CD14-positive monocyte (primary cell): ENCODE data around the gene RNU6-9. TPM values are rescaled to one million over a fixed set of nuclear protein-coding genes. Genes with fewer than 3 reads are reported as not detected.

ENCODE experiments used
- DNase-seq, 3 donors: peaks; one replicate each; pipeline ENCODE4 v3.0.0-alpha.2; 2011 to 2022
- H2AFZ ChIP-seq: 2 replicates; pipeline ENCODE4 v1.6.0; 2012; ENCODE audit warnings: mild to moderate bottlenecking, low read depth, low read length, inconsistent platforms; ENCODE audit not compliant: insufficient read depth, poor library complexity, severe bottlenecking
- H3K27ac ChIP-seq, 2 donors: 1 replicate in 1 of 2; 2 replicates in 1 of 2; pipeline ENCODE4 v1.5.1; 2012 to 2013; ENCODE audit warnings: low read length in 2 of 2, control low read depth in 1 of 2, inconsistent platforms in 1 of 2, low read depth in 1 of 2, mild to moderate bottlenecking in 1 of 2
- H3K27me3 ChIP-seq, 2 donors: one replicate each; pipeline versions ENCODE4 v1.6.0 to v1.6.1; 2011 to 2013; ENCODE audit warnings: low read length in 2 of 2; ENCODE audit not compliant: control insufficient read depth in 2 of 2, insufficient read depth in 2 of 2
- H3K36me3 ChIP-seq, 2 donors: replicated peaks in 1 of 2; 1 replicate in 1 of 2; 2 replicates in 1 of 2; pipeline versions ENCODE4 v1.5.1 to v1.6.1; 2012 to 2013; ENCODE audit warnings: low read length in 2 of 2, control low read depth in 1 of 2, inconsistent platforms in 1 of 2, mild to moderate bottlenecking in 1 of 2; ENCODE audit not compliant: insufficient read depth in 2 of 2, control insufficient read depth in 1 of 2
- H3K4me1 ChIP-seq, 2 donors: 1 replicate in 1 of 2; 2 replicates in 1 of 2; pipeline versions ENCODE4 v1.5.1 to v1.6.1; 2012 to 2013; ENCODE audit warnings: low read length in 2 of 2, control low read depth in 1 of 2, inconsistent platforms in 1 of 2, mild to moderate bottlenecking in 1 of 2, moderate library complexity in 1 of 2; ENCODE audit not compliant: insufficient read depth in 2 of 2, control insufficient read depth in 1 of 2
- H3K4me2 ChIP-seq: replicated peaks from 2 replicates; pipeline ENCODE3; 2012; ENCODE audit warnings: low read length, moderate library complexity, mild to moderate bottlenecking; ENCODE audit not compliant: poor library complexity, severe bottlenecking; ENCODE audit errors: extremely low read depth
- H3K4me3 ChIP-seq, 3 experiments: fragments of 200-600 bp in 1 of 3; sonication (generic) in 1 of 3; replicated peaks in 1 of 3; 1 replicate in 2 of 3; 2 replicates in 1 of 3; pipeline ENCODE4 v1.5.1; 2011 to 2013; ENCODE audit warnings: low read length in 3 of 3, mild to moderate bottlenecking in 3 of 3, control low read depth in 2 of 3, low read depth in 2 of 3, inconsistent platforms in 1 of 3, moderate library complexity in 1 of 3
- H3K79me2 ChIP-seq: 2 replicates; pipeline ENCODE4 v1.6.0; 2012; ENCODE audit warnings: mild to moderate bottlenecking, control low read depth, inconsistent platforms, low read length, moderate library complexity; ENCODE audit not compliant: insufficient read depth
- H3K9ac ChIP-seq: 2 replicates; pipeline ENCODE4 v1.6.0; 2017; ENCODE audit warnings: low read length, mild to moderate bottlenecking; ENCODE audit not compliant: insufficient read depth, poor library complexity, severe bottlenecking
- H3K9me3 ChIP-seq, 2 donors: replicated peaks in 1 of 2; 1 replicate in 1 of 2; 2 replicates in 1 of 2; pipeline versions ENCODE4 v1.5.1 to v1.6.1; 2012 to 2013; ENCODE audit warnings: low read length in 2 of 2, control low read depth in 1 of 2; ENCODE audit not compliant: control insufficient read depth in 1 of 2, insufficient read depth in 1 of 2
- H4K20me1 ChIP-seq: 2 replicates; pipeline ENCODE4 v1.6.0; 2012; ENCODE audit warnings: mild to moderate bottlenecking, low read length, control low read depth, moderate library complexity; ENCODE audit not compliant: insufficient read depth
- H3K27ac Mint-ChIP-seq, 7 donors: one replicate each; pipeline ENCODE4 v1.8.0; 2020; ENCODE audit warnings: mild to moderate bottlenecking in 7 of 7, mixed read lengths in 7 of 7, moderate library complexity in 6 of 7, inconsistent platforms in 2 of 7
- H3K27me3 Mint-ChIP-seq, 3 donors: one replicate each; pipeline ENCODE4 v1.8.0; 2021 to 2022; ENCODE audit warnings: low read depth in 3 of 3, mild to moderate bottlenecking in 3 of 3, mixed read lengths in 3 of 3, moderate library complexity in 3 of 3, inconsistent platforms in 1 of 3
- H3K36me3 Mint-ChIP-seq, 2 donors: one replicate each; pipeline ENCODE4 v1.8.0; 2020; ENCODE audit warnings: mixed read lengths in 2 of 2, inconsistent platforms in 1 of 2, mild to moderate bottlenecking in 1 of 2
- H3K4me1 Mint-ChIP-seq: one replicate; pipeline ENCODE4 v1.8.0; 2020; ENCODE audit warnings: mild to moderate bottlenecking, mixed read lengths
- H3K4me3 Mint-ChIP-seq, 2 donors: one replicate each; pipeline ENCODE4 v1.8.0; 2020; ENCODE audit warnings: mild to moderate bottlenecking in 2 of 2, mixed read lengths in 2 of 2, moderate library complexity in 1 of 2
- H3K9me3 Mint-ChIP-seq, 7 donors: one replicate each; pipeline ENCODE4 v1.8.0; 2020 to 2022; ENCODE audit warnings: mixed read lengths in 7 of 7, mild to moderate bottlenecking in 6 of 7, moderate library complexity in 6 of 7, inconsistent platforms in 2 of 7
- CTCF ChIP-seq: fragments of 200-600 bp; IDR thresholded peaks from one replicate; pipeline ENCODE4 v1.8.0; 2022; ENCODE audit warnings: antibody characterized with exemption, mild to moderate bottlenecking
- WGBS: methylation state at CpG from one replicate; pipeline ENCODE4 v1.1.5; 2013; ENCODE audit warnings: missing lambda C conversion rate; ENCODE audit not compliant: insufficient coverage; 5-methylcytosine and 5-hydroxymethylcytosine counted together
- intact Hi-C, 2 donors: fragments of 100-400 bp; cut with micrococcal nuclease; formaldehyde crosslinking; loops; one replicate each; pipeline versions ENCODE4 v1.15.0 to v1.15.1; 2023
- polyA plus RNA-seq, 3 donors: library from polyadenylated mRNA; depleted of rRNA in 1 of 3; unstranded in 2 of 3; stranded (reverse) in 1 of 3; fragments of 300-500 nt in 2 of 3; fragments of >200 nt in 1 of 3; fragmentation: Illumina TruSeq in 2 of 3; gene quantifications; 1 replicate in 2 of 3; 2 replicates in 1 of 3; pipeline ENCODE4 v1.2.3, GENCODE V29; 2012 to 2021

Gene RNU6-9
- polyA plus RNA-seq, 3 donors, result not detected

GRCh38 chr19:939439-939838 lies 46.2 kb downstream of the RNU6-9 start:
- H3K27ac Mint-ChIP-seq, result peak overlapping the region in 4 of 7 donors; percentile 30 to 78 (median 70)
- DNase-seq, result no peak
- H3K36me3 Mint-ChIP-seq, result peaks cover 31 to 59% of the 10 kb centered on the region in 2 donors
- no peak overlapping the region for H3K27ac ChIP-seq
- no peak overlapping the region for H3K4me2 ChIP-seq
- peaks cover 47% of the 10 kb centered on the region for H3K4me1 Mint-ChIP-seq
- WGBS, result 95% methylated on average over 17 of the region's 22 CpGs
- no peaks in the 10 kb centered on the region for H3K27me3 ChIP-seq
- peaks cover 34 to 51% of the 10 kb centered on the region in 2 donors for H3K4me1 ChIP-seq
- H3K4me3 Mint-ChIP-seq, result no peak overlapping the region
- no peak for TF ChIP-seq CTCF
- H3K9me3 ChIP-seq, result no peaks in the 10 kb centered on the region
- H3K36me3 ChIP-seq, result peaks cover 13 to 50% of the 10 kb centered on the region in 2 donors
- peaks cover 100% of the 10 kb centered on the region for H3K79me2 ChIP-seq
- intact Hi-C loops, result no loop called here
- no peak overlapping the region for H2AFZ ChIP-seq
- no peak overlapping the region for H3K9ac ChIP-seq
- H4K20me1 ChIP-seq, result peaks cover 100% of the 10 kb centered on the region
- peaks cover 0 to 2% (median 0%) of the 10 kb centered on the region in 7 donors for H3K9me3 Mint-ChIP-seq
- peaks cover 0 to 1% (median 0%) of the 10 kb centered on the region in 3 donors for H3K27me3 Mint-ChIP-seq
- H3K4me3 ChIP-seq, result no peak overlapping the region

DNA sequence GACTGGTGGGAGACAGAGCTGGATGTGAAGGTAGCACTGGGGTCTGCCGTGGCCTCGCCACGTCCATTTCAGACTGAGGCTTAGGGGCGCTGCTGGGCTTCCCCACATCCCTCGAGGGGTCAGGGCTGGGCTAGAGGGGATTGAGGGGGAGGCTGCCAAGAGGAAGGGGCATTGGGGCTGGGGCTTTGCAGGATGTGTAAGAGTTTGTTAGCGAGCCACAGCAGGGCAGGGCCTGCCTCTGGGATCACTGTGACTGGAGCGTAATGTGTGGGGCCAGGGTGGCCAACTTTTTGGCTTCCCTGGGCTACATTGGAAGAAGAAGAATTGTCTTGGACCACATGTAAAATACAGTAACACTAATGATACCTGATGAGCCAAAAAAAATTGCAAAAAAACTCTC lies 46.6 kb downstream of the RNU6-9 start:
- Histone ChIP-seq H3K79me2 (peaks cover 100% of the 10 kb centered on the region), H3K4me2 (peak overlapping the region; percentile 78), H3K27me3 (no peaks in the 10 kb centered on the region), H3K4me1 (peaks cover 29 to 46% of the 10 kb centered on the region in 2 donors), H3K9ac (no peak overlapping the region), H3K4me3 (peak overlapping the region in 1 of 3 experiments; percentile 71), H3K36me3 (peaks cover 13 to 50% of the 10 kb centered on the region in 2 donors), H3K27ac (peak overlapping the region; percentile 42 to 75), H2AFZ (no peak overlapping the region), H3K9me3 (no peaks in the 10 kb centered on the region), H4K20me1 (peaks cover 100% of the 10 kb centered on the region)
- no peak for TF ChIP-seq CTCF
- Mint-ChIP-seq H3K27me3 (peaks cover 0 to 1% (median 0%) of the 10 kb centered on the region in 3 donors), H3K4me3 (peak overlapping the region; percentile 62 to 77), H3K27ac (peak overlapping the region; percentile 55 to 82 (median 76)), H3K9me3 (peaks cover 0 to 2% (median 0%) of the 10 kb centered on the region in 7 donors), H3K36me3 (peaks cover 31 to 63% of the 10 kb centered on the region in 2 donors), H3K4me1 (peaks cover 46% of the 10 kb centered on the region)
- intact Hi-C loops, result loop anchor here (2.0 kb wide), 1 partner anchor 13 kb away; the partner anchor contains the start of gene ARID3A (in 2 of the 2)
- 100% methylated on average over 5 of the region's 7 CpGs for WGBS
- DNase-seq, result no peak
